DMS153 treated with DMSO at 0.1 percent for 48 hours (cell line): ENCODE data around the gene HOXB8.

Experiments
- DNase-seq: peaks from one replicate; lab custom pipeline; 2025; ENCODE audit not compliant: unreplicated experiment; lab: John Stamatoyannopoulos, UW

The HOXB8 gene

DNA sequence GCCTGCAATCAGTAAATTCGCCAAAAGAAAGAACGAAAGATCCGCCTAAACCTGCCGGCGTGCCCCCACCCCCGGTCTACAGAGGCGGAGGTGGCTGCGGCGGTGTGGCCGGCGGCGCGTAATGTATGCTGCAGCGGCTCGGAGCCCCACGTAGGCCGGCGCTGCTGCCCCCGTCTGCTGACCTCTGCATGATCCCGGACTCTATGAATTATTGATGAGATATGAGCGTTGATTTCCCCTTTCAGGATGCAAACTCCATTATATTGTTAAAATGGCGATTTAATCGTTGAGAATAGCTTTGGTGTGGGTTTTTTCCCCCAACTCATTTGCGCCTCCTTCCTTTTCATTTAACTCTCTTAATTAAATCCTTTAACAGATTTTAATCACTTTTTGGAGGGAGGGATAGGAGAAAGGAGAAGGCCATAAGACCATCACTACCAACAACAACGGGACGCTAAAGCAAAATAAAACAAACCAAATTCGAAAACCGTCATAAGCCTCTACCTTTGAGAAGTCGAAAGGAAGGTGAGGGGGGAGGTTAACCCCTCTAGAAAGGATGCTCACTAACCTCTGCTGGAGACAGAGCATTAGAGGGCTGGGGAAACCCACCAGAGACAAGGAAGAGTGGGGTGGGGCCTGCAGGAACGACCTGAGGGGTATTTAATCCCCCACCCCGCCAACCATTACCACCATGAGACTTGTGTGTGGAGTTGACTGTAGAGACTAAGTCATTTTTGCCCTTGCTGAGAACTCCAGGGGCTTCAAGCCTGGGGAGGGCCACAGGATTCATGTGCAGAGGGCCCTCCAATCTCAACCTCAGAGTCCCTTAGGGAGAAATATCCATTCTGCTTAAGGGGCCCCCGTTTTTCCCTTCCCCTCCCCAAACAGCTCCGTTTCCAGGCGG lies 28.5 kb downstream of the HOXB8 start:
- peak; percentile 75 for DNase-seq

DNA sequence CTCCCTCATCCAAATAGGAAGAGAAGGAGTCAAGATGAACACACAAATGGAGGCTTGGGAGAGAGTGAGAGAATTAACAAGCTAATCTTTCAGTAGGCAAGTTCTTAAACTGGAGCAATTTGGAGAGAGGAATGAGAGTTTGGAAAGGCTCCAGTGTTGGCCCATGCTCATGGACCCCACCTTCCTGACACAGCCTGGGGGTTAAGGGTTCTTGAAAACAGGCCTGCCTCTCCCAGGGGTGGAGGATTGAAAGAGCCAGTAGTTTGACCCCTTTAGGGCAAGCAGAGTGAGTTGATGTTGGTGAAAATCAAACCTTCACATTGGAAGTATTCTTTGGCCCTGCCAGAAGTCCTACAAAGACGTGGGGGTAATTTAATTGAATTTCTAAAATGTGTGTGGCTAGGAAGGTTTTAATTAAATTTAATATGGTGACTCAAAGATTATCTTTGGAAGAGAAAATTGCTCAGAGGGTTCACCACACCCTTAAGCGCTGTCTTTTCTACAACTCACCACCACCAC lies 30.8 kb downstream of the HOXB8 start:
- DNase-seq: no peak

DNA sequence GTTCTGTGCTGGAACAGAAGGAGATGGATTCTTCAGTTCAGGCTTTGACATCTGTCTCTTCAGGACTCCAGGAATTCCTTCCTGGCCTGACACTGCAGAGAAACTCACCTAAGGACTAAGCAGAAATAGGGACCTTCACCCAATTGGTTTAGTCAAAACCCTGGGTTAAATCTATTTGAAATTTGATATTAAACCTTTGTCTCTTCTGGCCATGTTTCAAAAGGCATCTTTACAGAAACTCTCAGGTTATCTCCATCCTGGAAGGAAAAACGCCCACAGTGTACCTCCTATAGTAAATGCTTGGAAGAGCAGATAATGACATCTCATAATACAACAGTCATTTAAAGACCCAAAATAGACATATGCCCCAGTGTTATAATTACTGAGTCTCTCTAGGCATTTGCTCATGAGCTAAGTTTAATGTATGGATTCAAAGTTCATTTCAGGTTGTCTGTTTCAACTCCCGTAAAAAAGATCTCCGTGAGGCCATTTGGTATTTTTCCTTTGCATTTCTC lies 31.3 kb downstream of the HOXB8 start:
- no peak for DNase-seq

DNA sequence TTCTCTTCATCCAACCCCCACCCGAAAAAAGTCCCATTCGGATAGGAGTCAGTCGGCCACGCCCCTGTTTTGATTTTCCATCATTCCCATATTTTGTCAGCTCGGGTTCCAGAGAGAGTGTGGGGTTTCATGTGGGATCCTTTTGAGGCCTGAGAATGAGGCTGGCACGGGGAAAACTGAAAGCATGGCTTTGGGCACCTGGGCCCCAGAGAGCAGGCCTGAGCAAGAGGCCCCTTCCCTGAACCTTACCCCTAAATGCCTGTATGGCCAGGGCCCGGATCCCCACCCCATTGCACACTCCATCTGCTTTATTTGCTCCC lies 32.4 kb downstream of the HOXB8 start:
- DNase-seq: no peak

DNA sequence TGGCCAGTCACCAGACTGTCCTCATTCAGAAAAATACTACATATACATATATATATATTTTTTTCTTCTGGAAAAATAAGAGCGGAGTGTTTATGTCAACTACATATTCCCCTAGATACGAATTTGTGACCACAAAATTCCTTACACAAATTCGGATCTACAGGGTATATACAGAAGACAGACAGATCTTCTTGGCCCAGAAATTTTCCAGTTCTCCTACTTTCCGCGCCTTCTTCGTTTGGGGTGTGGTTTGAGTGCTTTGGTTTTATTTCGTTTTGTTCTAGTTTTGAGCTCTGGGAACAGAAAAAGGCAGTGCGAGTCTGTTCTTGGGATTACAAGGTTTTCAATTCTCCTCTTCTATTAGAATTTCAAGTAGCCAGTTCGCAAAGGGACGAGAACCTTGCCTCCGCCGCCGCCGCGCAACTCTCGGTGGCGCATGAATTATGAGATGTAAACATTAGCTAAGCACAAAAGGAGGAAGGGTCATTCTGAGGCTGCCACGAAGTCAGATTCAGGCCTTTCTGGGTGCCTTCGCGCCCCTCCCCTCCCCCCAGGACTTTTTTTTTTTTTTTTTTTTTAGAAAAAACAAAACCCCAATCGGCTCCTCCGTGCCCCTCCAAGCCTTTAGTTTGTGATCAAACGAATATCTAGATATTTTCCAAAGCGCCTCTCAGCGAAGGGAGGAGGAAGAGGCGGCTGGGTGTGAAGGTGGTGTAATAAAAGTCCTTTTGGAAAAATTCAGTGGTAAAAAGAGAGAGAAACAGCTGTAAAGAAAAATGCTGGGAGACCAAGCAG lies 35.1 kb downstream of the HOXB8 start:
- no peak for DNase-seq

DNA sequence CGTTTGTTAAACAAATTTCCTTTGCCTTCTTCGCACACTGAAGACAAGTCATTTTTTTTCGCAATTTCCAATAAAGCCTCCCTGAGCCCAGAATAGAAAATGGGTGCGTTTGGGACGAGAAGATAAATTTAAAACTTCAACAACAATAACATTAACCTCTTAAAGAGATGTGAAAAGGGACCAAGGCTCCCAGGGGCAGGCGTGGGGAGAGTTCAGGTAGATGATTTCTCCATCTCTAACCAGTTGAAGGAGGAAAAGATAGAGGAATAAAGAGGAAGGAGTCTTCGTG lies 35.7 kb downstream of the HOXB8 start:
- DNase-seq: peak; percentile 43

DNA sequence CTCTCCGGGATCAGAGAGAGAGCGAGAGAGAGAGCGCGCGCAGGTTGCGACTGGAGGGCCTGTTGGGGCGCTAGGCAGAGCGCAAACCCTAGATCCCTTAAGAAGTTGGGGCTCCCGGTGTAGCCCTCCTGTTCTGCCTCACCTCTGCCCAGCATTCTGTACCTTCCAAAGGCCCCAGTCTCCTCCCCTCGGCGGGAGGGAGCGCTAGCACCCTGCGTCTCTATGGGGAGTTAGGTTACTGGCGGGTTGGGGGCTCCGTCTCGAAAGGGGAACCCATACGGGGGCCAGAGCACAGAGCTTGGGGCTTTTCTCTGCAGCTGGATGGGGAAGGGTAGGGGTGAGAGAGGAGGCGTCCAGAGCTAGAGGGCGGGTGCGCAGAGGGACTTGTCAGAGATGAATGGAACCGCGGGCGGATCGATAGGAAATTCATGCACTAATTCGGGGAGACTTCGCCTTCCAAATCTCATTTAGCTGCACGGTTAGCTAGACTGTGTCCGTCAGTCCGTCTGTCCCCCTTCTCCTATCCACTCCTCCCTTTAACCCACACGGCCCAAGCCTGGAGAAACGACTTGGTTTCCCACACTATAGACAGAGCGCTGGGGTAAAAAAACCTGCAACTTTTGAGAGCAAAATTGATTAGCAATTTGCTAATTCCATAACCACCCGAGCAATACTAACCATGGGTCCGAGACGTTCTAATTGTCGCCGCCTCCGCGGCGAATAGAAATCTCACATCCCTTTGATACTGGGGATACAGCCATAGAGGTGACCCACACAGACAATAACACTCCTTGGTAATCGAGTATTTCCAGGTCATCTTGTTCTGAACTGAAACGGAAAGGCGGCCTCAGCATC lies 36.2 kb downstream of the HOXB8 start:
- DNase-seq: peak; percentile 36

DNA sequence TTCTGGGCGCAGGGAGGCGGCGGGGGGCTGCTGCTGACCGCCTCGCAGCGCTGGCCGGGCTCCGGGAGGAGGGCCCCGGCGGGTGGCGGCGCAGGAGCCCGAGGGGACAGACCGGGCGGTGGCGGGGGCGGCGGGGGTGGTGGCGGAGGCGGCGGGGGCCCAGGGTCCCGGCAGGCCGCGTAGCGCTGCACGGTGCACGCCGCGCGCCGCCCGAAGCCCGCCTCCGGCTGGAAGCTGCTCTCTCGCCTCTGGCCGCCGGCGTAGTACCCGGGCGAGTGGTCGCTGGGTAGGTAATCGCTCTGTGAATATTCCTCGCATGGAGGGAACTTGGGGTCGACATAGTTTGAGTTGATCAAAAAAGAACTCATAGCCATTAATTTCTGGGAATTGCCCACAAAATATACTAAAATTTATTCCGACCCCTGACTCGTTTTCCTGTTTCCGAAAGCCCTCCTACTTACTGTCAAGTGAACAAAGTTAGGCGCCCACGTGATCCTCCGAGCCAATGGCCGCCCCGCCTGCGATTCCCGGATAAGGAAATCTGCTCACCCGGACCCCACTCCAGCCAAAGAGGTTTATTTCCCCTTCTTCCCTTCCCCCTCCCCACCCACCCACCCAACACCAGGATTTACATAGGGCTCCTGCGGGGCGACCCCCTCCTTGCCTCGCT lies 37.0 kb downstream of the HOXB8 start, which contains the start of gene HOXB4:
Gene HOXB4 (minus strand): TSS at position 405 of the 670 bp plus-strand sequence. CDS start 31 bp downstream, at position 374.
- peak; percentile 72 for DNase-seq

DNA sequence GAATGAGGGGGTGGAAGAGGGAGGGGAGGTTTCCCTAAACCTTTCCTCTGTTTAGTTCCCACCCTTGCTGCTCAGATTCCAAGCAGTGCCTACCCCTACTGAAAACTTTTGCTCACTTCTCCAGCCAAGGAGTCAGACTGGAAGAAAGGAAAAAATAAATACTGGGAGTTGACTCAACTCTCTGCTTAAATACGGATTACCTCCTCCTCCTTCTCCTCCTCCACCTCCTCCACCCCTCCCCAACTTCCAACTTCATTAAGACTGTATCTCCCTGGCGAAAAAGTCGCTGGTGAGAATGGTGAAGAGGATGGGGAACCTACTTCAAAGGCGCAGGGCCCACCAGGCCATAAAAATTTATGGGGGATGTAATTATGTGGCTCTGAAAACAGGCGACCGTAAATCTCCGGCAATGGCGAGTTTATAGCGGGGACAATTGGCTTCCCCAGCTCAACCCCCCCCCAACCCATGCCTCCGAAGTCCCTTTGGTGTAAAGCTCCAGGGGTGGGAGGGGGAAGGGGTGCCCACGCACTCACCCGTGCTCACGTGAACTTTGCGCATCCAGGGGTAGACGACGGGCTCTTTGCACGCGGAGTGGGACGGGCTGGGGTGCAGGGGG lies 37.7 kb downstream of the HOXB8 start:
- no peak for DNase-seq

DNA sequence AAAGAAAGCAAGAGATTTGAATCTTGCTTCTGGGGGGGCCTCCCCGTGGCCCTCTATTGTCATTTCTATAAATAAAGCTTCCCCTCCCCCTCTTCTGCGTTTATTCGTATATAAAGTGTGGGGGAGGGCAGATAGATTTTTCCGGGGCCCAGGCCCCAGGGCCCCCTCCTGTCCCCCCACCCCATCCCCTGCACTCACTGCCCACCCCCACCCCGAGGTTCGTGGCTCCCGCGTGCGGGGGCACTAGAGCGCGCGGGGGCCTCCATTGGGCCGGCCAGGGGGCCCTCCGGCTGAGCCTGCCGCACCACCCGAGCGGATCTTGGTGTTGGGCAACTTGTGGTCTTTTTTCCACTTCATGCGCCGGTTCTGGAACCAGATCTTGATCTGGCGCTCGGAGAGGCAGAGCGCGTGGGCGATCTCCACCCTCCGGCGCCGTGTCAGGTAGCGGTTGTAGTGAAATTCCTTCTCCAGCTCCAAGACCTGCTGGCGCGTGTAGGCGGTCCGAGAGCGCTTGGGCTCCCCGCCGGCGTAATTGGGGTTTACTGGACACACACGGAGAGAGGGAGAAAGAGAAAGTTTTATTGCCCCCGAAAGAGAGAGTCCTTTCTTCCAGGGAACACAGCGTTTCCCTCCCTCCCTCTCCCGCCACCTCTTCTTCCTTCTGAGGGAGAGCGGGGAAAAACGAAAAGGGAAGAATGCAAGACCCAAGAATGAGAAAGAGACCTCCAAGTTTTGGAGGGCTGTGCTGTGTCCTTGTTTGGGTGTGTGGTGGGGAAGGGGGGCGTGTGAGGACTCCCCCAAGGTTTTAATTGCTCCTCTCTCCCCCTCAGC lies 38.4 kb downstream of the HOXB8 start:
- no peak for DNase-seq

DNA sequence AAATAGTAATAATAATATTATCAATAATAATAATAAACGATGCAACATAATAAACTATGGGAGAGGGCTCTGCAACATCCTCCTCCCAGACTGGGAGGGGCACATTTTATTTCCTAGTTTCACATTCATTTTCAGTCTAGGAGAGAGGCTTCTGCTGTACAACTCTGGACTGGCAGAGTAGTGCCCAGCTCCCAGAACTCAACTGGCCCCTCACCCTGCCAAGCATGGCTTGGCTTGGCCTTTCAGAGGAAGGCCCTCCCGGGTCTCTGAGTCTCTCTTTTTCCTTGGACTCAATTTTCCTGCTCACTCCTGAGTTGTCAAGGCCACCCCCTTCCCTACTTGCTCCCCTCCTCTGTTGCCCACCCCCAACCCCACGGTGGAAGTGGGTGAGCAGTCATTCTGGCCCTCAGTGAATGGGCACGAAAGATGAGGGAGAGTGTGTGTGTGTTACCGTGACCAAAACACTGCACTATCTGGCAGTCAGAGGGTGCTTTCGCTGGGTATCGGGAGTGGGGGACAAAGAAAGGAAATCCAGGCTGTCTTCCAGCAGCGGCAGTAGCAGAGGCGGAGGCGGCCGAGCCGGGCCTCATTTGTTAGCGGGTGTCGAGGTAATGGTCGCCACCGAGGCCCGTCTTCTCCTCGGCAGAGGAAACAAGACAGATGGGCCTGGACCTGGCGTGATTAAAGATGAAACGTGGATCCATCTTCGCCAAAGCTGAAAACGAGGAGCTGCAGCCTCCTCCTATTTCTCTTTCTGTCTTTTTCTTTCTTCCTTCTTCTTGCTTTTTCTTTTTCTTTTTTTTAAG lies 39.2 kb downstream of the HOXB8 start:
- no peak for DNase-seq

DNA sequence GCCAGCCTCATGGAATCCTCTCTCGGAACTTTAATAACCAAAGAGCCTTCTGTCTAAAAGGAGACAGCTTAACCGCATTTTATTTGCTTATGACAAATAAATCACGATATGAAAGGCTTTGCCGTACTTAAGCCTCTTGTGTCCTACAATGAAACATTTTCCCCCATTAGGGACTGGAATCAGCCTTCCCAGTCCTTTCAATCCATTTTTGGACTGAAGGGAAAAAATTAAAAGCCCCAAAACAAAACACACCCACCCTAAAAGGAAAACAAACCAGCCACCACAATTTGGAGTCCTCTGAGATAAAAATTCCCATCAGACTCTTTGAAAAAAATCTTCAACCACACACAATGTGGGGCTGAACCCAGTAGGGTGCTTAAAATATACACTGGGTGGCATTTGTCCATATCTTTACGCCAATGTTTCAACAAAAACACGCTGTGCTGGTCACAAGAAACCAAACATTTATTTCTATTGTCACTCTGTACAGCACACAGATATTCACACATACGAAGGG lies 40.0 kb downstream of the HOXB8 start:
- DNase-seq: peak; percentile 81

DNA sequence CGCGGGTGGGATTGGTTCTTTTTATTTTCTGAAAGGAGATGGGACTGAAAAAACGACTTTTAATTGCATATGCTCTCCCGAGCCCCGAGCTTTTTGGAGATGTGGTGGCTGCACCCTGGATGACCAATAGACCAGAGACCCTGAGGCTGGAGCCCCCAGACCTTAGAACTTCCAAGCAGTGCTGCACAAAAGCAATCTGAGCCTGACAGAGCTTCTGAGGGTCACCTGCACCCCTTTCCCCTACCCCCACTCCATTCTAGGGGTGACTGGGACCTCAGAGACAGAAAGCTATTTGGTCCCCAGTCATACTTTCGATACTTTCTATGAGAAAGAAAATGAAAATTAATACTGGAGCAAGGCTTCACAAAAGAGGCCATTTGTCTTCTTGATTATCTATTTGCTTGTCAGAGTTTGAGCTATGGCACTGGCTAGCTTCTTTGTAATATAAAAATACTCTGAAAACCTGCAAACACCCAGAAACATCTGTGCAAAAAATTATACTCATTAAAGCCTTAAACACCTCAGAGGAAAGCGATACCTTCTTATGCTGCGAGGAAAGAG lies 40.5 kb downstream of the HOXB8 start:
- DNase-seq: no peak

DNA sequence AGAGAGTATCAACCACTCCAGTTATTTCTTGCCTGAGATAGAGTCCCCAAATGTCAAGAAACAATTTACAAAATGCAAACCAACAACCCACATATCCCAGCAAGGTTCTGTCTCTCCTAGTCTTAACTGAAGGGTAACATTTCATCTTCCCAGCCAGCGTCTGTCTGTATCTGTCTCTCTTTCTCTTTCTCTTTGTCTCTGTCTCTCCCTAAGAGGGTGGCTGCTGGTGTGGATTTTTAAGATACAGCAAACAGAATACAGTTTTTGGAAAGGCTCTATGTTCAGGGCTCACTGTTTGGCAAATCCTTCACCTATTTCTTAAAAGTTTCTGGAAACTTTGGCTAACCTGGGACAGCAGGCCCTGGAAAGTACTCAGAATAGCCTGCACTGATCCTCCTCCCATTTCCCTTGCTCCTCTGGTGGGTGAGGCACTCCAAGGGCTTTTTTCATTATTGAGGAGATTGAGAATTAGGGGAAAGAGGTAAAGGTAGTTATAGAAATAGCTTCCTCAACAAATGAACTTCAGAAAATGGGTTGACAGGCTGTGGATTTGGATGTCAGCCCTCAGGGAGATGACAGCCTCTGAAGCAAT lies 43.2 kb downstream of the HOXB8 start:
- no peak for DNase-seq

DNA sequence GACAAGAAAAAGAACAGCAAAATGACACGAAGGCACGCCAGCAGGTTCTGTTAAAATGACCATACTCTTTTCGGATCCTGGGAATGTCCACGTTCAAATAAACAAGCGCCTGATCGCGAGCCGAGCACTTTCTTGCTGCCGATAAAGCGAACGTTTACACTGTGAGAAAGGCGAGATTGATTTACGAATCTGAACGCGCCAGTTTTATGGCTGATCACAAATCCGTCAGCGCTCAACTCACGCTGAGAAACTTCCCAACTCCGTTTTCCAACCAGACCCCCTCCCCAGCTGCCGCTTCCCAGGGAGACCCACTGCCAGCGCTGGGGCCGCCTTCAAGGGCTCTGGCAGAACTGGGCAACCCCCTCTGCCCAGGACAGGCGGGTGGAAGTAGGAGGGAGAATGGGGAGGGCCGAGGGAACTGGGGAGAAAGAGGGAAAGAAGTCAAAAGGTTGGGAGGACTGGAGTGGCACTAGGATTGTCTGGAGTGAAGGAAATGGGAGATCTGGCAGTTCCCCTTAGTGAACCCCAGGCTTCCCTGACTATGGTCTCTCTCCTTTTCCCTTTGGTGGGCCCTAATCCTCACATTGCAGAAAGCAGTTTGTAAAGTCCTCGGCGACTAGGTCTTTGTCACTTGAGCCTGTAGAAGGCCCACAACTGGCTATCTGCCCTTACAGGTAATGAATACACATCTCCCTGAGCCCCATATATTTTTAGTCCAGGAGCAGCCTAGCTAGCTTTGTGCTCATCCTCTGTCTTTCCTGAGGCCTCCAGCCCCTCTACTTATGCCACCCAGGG lies 43.9 kb downstream of the HOXB8 start:
- no peak for DNase-seq

DNA sequence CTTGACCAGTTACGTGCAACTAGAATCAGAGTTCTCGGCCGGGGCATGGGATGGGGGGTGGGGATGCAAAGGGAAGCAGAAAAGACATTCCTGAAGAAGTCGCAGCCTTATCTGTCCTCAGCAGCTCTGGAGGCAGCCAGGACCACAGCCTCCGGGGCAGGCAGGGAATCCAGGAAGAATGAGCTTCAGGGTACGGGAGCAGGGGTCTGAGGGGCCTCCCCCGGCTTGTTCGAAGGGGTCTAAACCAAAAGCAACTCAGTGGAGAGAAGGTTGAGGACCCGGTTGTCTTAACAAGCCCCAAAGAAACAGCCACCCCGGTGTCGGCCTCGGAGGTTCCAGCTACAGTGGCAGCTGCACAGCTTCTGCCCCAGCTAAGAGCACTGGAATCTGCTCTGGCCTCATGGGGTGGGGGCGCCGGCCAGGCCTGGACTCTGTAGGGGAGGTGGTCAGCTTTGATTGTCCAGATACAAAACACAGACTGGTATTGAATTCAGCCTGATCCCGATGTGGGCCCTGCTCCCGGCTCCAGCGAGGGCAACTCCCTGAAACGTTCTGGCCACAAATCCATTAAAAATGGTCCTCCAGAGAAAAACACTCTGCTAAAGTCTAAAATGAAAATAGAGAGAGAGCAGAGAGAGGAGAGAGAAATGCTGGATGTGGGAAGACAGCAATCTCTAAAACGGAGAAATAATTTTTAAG lies 44.6 kb downstream of the HOXB8 start:
- no peak for DNase-seq
